PC-9 (cell line): ENCODE measurements around the gene POMT2.
A peak's percentile ranks its signal among the peaks of the same experiment; 100 is the strongest.

Source experiments
- EZH2 ChIP-seq: fragments of 200-600 bp; sonication (generic); IDR thresholded peaks from 2 replicates; pipeline ENCODE4 v1.8.0; 2017; ENCODE audit warnings: antibody characterized with exemption, low read depth
- TF ChIP-seq, protein P1 (sequence below): fragments of 200-600 bp; sonication (generic); conservative IDR thresholded peaks from 2 replicates; pipeline ENCODE4 v1.6.1; 2017; ENCODE audit warnings: mixed run types, antibody characterized with exemption, mild to moderate bottlenecking, moderate library complexity

DNA sequence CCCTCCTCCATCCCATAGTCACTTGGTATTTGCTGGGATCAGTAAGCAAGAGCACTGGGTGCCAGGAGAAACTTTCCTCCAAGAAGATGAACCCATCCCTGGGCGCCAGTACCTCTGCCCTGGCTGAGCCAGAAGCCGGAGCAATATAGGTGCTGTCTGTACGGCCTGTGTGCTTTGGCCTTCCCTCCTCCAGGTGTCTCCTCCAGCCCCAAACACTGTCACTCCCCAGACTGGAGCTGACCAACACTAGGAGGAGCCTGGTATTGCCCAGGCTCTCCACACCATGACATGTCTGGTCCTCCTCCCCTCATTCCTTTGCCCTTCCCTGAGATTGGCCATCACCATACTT, 5.0 kb upstream of the POMT2 start:
- TF ChIP-seq, protein P1, sequence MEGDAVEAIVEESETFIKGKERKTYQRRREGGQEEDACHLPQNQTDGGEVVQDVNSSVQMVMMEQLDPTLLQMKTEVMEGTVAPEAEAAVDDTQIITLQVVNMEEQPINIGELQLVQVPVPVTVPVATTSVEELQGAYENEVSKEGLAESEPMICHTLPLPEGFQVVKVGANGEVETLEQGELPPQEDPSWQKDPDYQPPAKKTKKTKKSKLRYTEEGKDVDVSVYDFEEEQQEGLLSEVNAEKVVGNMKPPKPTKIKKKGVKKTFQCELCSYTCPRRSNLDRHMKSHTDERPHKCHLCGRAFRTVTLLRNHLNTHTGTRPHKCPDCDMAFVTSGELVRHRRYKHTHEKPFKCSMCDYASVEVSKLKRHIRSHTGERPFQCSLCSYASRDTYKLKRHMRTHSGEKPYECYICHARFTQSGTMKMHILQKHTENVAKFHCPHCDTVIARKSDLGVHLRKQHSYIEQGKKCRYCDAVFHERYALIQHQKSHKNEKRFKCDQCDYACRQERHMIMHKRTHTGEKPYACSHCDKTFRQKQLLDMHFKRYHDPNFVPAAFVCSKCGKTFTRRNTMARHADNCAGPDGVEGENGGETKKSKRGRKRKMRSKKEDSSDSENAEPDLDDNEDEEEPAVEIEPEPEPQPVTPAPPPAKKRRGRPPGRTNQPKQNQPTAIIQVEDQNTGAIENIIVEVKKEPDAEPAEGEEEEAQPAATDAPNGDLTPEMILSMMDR, result peak; percentile 25; the same call in 1 of the 2 replicates
- TF ChIP-seq EZH2, result no peak
